Inflammatory macrophage treated with lipopolysaccharide for 4 hours (primary cell): ENCODE data around the gene TBX3.

Experiments
- DNase-seq: peaks from one replicate; pipeline ENCODE4 v3.0.0-alpha.2; 2020

Gene TBX3

DNA sequence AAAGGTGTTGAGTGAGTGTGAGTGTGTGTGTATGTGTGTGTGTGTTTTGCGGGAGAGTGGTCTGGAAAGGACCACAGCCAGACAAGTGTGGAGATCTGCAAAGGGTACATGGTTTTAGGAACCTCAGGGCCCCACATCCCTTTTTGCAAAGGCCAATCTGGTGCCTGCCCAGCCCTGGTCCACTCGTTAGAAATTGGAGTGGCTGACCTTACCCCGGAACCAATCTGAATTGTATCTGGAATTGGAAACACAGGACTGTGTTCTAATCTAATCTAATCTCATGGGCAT is 11.3 kb upstream of the TBX3 start:
- DNase-seq = no peak

DNA sequence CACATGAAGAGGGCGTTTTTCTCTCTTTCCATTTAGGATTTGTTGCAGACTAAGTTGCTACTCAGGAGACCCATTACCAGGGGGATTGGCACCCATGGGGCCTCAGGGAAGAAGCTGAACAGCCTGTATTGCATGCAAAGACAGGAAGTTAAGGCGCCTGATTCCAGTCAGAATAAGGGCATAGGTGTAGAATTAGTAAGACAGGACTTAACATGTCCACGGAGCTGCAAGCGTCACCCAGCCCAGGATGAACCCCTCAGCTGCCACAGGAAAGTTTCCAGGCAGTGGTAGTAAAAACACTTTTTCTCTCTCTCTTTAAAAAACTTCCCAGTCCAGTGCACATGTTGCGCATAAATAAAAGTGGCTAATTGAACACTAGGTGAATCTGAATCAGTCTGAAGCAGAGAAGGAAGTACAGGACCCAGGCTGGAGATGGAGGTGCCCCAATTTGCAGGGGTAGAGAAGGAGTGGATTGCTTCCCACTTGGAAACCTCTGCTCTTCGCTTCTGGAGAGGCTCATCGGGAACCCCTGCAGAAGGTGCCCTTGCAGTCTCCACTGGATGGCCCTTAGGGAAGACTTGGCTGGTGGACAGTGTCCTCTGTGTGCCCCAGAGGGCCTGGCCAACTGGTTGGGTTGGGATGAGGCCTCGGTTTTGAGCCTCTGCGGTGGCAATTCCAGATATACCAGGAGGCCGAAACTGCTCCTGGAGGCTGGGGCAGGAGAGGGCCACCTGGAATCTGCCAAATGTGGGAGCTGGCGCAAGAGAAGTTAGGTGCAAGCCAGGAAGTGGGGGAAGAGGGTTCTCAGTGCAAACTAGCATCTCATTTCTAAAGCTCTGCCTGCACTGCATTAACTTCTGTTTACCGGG is 10.7 kb upstream of the TBX3 start:
- DNase-seq = no peak

DNA sequence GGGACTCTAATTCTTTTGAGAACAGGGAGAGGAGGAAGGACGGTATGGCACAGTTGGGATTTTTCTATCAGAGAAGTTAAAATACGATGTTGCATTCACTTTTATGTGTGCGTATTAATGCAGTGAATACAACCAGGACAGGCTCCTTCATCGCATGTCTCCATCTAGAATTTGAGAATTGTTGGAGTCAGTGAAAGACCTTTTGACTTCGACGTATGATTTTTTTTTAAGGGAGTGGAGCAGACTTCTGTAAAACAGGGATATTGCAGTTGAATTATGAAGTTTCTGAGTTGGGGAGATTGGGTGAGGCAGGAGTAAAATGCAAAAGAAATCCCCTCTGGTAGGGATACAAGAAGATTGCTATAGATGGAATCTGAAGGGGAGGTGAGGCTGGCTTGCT is 9.6 kb upstream of the TBX3 start:
- no peak for DNase-seq

DNA sequence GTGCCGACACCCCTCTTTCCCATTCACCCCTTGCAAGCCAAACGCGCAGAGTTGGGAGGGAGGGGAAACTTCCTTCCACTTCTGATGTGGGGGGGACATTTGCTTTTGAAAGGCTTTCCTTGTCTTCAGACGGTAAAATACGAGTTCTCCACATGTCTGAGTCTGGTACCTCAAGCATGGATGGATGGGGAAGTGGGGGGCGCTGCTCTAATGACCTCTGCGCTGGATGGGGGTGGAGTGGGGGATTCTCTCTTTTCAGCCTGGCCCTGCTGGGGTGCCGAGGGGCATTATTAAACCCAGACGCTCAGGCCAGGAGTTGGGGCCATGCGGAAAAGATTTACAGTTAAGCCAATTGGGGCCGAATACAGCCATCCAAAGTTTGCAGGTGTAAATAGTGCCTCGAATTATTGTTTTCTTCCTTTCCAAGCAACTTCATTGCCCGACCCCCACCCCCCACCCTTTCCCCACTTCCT is 9.1 kb upstream of the TBX3 start:
- no peak for DNase-seq

DNA sequence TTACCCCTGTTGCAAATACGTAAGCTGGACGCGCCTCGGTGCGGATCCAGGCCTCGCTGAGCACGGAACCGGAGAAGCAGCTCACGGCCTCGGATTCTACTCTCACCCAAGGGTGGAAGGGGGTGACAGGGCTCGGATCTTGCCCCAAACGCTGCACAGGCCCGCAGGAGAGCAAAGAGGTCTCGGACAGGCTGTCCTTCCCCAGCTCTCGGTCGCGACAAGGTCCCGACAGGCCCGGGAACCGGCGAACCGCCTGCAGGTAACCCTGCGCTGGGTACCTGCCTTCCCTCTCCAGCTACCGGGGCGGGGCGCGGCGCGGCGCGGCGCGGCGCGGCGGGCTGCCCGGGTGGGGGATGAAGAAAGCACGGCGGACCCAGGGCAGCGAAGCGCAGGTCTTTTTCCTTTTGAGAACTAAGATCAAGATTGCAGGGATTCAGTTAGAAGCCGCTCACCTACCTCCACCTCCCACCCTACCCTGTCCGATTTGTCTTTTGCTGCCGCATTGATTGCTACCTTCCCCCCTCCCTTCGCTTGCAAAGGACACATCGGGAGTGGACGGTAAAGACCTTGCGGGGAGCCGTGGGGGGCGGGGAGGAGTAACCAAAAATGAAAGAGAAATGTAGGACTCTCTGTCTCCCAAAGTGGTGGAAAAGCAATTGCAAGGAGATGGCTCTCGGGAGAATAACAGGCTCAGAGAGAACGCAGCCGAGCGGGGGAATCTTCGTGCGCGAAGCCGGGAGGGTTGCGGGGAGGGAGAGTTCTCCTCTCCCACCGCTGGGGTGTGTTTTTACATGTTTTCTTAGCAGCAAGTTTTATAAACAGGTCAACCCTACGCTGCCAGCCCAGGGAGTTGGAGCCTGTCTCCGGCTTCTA is 8.4 kb upstream of the TBX3 start:
- DNase-seq = no peak

DNA sequence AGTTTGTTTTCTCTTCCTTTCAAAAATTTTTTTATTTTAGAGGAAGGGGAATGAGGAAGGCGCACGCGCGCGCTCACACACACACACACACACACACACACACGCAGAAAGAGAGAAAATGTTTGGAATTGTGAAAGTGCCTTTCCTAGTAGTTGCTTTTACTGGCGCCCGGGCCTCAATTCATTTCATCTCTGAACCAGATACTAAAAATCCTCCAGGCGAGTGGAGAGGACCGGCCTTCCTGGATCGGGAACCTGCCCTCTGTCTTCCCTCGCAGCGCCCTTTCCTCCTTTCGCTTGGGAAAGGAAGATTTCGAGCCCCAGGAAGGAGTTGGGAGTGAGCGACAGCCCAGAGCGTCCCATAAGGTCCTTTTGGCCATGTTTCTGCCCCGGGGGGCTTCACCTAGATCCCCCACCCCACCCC is 7.8 kb upstream of the TBX3 start:
- DNase-seq = no peak

DNA sequence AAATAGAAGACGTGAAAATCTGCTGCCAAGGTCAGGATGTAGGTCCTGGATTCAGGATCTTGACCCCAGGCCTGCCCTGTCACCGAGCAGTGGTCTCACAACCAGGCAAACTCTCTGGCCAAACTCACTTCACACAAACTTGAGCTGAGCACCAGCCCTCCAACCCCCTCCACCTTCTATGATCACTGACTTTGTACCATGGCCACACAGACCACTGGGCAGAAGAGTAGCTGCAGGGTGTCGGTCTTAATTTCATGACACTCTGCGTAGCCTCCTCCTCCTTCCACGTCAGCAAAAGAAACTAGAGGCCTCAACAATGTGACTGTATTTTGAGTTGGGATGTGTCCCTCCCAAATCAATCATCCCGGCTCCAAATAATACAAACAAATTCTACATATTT is 7.2 kb upstream of the TBX3 start:
- no peak for DNase-seq

DNA sequence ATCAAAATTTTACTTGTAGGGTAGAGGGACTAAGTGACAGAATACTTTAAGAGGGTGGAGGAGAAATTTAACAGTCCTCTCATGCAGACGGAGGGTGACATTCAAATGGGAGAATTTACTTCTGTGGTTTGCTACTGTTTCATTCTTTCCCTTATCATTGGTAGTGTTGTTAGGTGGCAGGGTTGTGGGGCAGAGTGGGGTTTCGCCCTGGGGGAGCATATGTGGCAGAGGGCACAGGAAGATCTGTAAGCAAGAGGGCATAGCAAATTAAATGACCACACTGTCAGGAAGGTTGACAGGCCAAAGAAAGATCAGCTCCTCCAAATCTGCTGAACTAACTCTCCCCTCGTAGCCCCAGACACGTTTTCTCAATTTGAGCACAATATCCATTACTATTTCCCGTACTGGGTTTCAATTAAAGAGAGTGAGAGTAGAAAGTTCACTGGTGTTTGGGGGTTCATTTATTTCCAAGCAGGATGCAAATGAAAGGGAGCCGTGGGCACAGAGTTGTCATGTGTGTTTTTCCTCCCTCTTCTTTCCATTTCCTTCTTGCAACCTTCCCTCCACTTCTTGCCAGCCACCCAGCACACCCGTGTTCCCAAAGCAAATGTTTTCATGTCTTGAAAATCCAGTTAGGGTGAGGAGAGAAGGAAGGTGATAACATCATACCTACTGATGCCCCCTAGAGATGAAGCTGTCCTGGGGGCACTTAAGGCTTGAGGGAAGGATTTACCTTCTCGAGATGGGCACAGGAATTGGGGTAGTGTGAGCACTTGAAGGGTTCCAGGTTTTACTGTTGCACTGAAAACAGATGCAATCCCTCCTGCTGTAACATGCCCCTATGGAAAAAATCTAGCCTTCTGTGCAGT is 6.5 kb upstream of the TBX3 start:
- no peak for DNase-seq

DNA sequence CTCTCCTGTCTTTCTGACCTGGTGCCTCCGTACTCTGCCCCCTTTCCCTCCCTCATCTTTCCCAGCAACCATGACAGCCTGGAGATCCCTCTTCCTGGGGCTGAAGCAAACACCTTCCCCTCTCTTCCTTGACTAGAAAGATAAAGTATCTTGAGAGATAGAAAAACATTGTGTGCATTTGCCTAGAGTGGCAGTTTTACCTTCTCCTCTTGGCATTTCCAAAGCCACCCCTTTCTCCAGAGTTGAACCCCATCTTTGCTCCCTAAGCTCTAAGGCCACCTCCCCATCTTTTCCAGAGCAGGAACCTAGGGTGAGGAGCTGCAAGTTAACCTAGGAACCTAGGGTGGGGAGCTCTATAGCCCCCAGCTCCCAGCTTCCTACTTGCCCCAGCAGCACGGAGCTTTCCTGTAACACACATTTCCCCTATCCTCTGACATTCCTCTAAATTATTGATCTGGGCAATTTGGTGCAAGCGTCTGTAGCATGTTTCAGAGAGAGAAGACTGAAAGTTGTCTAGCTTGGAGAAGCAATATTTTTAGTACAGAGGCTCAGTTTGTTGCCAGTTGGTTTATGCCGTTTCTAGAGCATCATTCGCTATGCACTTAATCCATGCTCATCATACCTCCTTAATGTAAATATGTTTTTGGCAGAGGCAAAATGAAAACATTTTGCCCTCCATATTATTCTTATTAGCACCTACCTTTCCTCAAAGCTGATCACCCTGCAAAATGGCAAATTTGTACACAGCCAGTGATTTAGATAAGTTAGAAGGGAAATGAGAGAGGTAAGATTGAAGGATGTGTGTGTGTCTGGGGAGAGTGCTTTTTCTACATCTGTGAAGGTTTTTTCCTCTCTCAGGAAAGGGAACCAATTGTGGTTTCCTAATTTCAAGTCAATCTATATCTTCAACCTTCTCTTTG is 5.4 kb upstream of the TBX3 start:
- DNase-seq = no peak

- no peak for DNase-seq
These were observed 4.4 kb upstream of the TBX3 start for GRCh38 chr12:114688256-114688845.

DNA sequence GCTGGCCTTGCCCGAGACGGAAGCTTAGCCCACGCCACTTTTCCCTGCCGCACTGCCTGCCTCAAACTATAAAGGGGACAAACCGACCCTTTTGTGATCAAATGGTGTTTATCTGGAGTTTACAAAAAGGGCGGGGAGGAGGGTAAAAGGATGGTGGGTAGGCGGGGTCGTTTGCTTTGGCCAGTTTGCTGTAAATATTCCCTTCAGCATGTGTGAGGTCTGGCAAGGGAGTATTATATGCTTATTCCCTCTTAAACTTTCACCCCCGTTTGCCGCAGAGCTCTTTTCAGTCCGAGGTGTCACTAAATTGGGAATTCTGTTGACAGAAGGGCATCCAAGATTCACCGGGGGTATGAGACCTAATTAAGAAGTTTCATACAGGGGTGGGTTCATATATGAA is 3.8 kb upstream of the TBX3 start:
- no peak for DNase-seq

DNA sequence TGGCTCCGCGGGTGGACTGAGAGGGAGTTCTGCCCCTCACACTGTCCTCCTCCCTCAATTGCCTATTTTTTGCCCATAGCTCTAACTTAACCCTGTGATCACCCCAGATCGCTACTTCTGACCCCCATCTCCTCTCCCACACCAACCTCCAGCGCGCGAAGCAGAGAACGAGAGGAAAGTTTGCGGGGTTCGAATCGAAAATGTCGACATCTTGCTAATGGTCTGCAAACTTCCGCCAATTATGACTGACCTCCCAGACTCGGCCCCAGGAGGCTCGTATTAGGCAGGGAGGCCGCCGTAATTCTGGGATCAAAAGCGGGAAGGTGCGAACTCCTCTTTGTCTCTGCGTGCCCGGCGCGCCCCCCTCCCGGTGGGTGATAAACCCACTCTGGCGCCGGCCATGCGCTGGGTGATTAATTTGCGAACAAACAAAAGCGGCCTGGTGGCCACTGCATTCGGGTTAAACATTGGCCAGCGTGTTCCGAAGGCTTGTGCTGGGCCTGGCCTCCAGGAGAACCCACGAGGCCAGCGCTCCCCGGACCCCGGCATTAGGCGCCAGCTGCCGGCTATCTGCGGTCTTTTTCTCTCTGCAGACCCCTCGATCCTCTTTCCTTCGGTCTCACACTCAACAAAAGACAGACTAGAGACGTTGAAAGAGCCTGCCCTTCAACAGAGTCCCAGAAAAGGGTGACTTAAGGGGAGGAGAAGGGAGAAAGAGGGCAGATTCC is 3.0 kb upstream of the TBX3 start:
- DNase-seq = no peak

GRCh38 chr12:114686426-114686772 is 2.4 kb upstream of the TBX3 start:
- no peak for DNase-seq

GRCh38 chr12:114685869-114686268 is 1.9 kb upstream of the TBX3 start:
- DNase-seq = no peak

DNA sequence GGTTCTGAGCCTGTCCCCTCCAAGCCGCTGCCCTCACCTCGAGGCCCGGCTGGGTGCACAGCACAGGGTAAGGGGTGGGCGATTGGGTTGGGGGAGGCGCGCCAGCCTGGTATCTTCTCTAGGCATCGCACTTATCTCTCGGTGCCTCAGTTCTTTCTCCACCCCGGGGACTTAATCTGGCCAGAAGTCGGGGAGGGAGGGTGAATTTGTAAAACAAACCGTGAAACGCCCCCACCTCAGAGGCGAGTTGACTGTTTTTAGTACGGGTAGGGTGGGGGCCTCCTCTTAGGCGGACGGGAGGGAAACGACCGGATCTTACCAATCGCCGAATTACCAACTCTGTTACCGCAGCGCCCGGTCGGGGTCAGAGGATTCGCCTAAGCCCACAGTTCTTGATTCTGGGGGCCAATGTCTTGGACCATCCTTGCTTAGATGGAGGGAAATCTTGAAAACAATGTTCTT is 1.4 kb upstream of the TBX3 start:
- DNase-seq = no peak

DNA sequence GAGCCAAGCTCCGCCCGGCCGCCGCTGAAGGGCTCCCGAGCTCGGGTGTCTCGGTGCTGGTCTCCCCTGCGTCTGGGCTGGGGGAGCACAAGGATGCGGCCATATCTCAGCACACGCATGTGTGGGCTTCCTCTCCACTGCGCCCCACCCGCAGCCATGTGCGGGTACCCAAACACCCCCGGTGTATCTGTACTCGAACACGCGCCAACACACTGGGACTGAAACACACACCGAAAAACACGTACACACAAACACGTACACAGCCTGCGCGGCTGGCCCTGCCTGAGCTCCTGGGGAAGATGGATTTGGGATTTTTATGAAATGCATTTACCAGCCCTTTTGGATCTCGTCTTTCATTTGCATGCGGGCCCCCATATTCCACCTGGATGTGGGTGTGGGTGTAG is 897 bp upstream of the TBX3 start:
- DNase-seq = no peak

DNA sequence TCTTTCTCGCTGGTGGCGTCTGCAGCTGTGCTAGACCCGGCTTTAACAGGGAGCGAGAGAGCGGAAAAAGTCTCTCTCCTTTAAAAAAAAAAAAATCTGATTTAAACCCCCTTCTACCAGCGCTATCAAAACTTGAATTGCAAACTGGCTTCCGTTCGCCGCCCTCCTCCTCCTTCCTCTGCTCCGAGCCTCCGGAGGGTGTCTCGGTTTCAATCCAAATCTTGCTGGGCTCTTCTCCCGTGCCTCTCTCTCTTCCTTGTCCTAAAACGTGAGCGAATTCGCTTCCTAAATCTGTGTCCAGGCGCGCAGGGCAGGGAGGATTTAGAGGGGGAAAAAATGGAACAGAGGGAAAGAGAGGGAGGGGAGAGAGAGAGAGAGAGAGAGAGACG is 272 bp downstream of the TBX3 start:
- no peak for DNase-seq

DNA sequence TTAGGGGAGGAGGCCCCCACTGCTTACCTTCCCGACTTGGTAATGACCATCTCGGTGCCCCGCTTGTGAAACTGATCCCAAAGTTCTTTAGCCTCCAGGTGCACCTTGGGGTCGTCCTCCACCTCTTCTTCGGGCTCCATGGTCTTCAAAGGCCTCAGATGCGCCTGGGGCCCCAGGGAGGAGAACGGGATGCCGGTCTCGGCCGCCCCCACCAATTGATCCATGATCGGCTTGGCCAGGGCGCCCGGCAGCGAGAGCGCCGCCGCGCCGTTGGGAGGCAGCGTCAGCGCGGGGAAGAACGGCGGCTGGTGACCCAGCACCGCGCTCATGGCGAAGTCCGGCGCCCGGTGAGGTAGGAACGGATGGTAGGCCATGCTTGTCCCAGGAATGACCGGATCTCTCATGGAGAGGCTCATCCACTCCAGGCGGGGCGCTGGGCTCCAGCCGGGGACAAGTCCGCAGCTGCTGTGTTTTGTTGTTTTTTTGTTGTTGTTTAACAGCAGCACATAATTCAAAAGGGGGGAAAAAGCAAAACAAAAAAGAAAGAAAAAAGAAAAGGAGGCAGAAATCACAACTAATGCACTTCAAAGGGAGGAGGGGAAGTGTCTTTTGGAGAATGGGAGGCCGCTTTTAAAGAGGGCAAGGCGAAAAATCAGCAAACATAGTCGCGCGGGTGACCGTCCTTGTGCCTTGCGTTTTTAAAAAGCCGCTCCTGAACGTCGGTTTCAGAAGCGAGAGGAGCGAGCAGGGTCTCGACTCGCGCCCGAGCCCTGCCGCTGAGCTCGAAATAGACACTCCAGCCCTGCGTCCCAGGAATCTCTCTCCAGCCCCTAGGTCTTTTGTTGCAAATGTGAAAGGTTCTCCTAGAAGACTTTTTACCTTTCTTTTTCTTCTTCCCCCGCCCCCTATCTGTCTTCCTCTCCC is 928 bp downstream of the TBX3 start:
- DNase-seq = no peak

DNA sequence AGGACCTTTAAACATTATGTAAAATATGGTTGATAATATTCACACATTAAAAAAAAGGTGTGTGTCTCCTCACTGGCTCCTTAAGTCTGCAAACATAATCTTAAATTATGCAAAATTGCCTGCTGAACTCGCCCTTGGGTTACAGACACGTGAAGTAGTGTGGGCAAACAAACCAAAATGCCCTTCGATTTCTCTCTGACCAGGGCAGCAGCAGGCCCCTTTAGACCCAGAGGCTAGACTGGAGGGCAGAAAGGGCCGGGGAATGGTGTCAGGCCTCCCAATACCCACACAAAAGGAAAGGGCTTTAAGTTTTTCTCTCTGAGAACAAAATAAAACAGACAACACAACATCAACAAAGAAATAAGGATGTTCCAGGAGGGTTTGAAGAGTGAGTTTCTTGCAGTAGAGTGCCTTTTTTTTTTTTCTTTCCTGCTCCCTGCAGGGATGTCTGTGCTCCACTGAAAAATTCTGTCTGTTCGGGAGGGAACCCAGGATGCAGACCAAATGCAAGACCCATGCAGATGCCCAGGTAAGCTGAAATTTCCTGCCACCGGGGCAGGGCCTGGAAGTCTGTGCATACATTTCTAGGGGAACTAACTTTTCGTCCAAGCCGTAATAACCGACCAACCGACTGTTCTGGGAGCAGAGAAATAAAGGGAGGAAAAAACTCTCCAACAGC is 1.7 kb downstream of the TBX3 start:
- DNase-seq = no peak
